HG03097 (cell line): ENCODE data around the gene METTL9.
"Not testable (repeated sequence)": the region's sequence is repeated elsewhere in the genome, so short reads cannot be mapped to it uniquely, and the experiment has no call there.

Experiments
- ATAC-seq: cut with Tn5 transposase; IDR thresholded peaks from one replicate; pipeline ENCODE4 v1.9.1; 2021; ENCODE audit not compliant: unreplicated experiment, low FRiP score

METTL9 gene

GRCh38 chr16:21654466-21654865, 55.1 kb downstream of the METTL9 start:
- ATAC-seq, result no peak

- ATAC-seq, result no peak
Measured at GRCh38 chr16:21654881-21655280, 55.5 kb downstream of the METTL9 start.

- ATAC-seq, result no peak
Measured at GRCh38 chr16:21656795-21657768, 57.7 kb downstream of the METTL9 start.

- no peak for ATAC-seq
Measured at GRCh38 chr16:21659124-21659523, 59.7 kb downstream of the METTL9 start.

GRCh38 chr16:21663889-21664647, 64.7 kb downstream of the METTL9 start, which contains the start of gene OTOA:
Gene OTOA, plus strand, starts transcription at chr16:21663968. Its CDS starts 14,547 bp downstream, at chr16:21678515.
- ATAC-seq, result no peak

GRCh38 chr16:21664801-21665492, 65.6 kb downstream of the METTL9 start:
- no peak for ATAC-seq

- ATAC-seq, result no peak
Measured at GRCh38 chr16:21666772-21667171, 67.4 kb downstream of the METTL9 start.

- no peak for ATAC-seq
Measured at GRCh38 chr16:21667575-21667974, 68.2 kb downstream of the METTL9 start.

GRCh38 chr16:21673469-21673868, 74.1 kb downstream of the METTL9 start:
- ATAC-seq, result no peak

GRCh38 chr16:21674456-21674855, 75.1 kb downstream of the METTL9 start:
- ATAC-seq, result not testable (repeated sequence)

- ATAC-seq, result not testable (repeated sequence)
Measured at GRCh38 chr16:21680714-21681113, 81.3 kb downstream of the METTL9 start.

GRCh38 chr16:21683184-21683583, 83.8 kb downstream of the METTL9 start:
- ATAC-seq, result no peak

- ATAC-seq, result no peak
Measured at GRCh38 chr16:21684199-21684598, 84.8 kb downstream of the METTL9 start.

- ATAC-seq, result no peak
Measured at GRCh38 chr16:21685034-21685455, 85.7 kb downstream of the METTL9 start.

GRCh38 chr16:21689107-21689506, 89.7 kb downstream of the METTL9 start:
- no peak for ATAC-seq

GRCh38 chr16:21690967-21691366, 91.6 kb downstream of the METTL9 start:
- not testable (repeated sequence) for ATAC-seq

GRCh38 chr16:21694609-21695008, 95.2 kb downstream of the METTL9 start:
- no peak for ATAC-seq

- ATAC-seq, result no peak
Measured at GRCh38 chr16:21697032-21697431, 97.7 kb downstream of the METTL9 start.

- no peak for ATAC-seq
Measured at GRCh38 chr16:21698169-21699032, 99.0 kb downstream of the METTL9 start.

- ATAC-seq, result no peak
Measured at GRCh38 chr16:21701271-21701670, 101.9 kb downstream of the METTL9 start.
